NCI-H1105 (cell line): ENCODE data around the gene SARS1.
A peak's percentile ranks its signal among the peaks of the same experiment; 100 is the strongest.
"Not testable (repeated sequence)": the region's sequence is repeated elsewhere in the genome, so short reads cannot be mapped to it uniquely, and the experiment has no call there.

Source experiments
- DNase-seq: peaks from one replicate; lab custom pipeline; 2025; lab: John Stamatoyannopoulos, UW

The SARS1 gene, protein sequence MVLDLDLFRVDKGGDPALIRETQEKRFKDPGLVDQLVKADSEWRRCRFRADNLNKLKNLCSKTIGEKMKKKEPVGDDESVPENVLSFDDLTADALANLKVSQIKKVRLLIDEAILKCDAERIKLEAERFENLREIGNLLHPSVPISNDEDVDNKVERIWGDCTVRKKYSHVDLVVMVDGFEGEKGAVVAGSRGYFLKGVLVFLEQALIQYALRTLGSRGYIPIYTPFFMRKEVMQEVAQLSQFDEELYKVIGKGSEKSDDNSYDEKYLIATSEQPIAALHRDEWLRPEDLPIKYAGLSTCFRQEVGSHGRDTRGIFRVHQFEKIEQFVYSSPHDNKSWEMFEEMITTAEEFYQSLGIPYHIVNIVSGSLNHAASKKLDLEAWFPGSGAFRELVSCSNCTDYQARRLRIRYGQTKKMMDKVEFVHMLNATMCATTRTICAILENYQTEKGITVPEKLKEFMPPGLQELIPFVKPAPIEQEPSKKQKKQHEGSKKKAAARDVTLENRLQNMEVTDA

GRCh38 chr1:109213824-109214693 is at the start of gene SARS1:
Gene SARS1 (plus strand): TSS chr1:109213918. CDS start chr1:109213993, 75 bp downstream.
- DNase-seq = peak; percentile 88

DNA sequence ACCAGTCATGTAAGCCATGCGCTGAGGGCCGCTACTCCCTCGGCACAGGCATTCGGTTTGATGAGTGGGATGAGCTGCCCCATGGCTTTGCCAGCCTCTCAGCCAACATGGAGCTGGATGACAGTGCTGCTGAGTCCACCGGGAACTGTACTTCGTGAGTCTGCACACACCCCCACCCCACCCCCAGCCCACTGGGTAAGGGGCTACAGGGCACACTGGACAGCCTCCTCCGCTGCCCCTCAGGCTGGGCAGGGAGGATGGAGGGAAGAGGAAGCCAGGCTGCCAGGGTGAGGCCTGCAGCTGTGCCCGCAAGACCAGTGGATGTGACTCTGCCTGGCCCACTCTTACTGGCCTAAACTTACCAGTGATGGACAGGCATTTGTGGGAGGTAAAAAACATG is 49.2 kb upstream of the SARS1 start:
- no peak for DNase-seq

DNA sequence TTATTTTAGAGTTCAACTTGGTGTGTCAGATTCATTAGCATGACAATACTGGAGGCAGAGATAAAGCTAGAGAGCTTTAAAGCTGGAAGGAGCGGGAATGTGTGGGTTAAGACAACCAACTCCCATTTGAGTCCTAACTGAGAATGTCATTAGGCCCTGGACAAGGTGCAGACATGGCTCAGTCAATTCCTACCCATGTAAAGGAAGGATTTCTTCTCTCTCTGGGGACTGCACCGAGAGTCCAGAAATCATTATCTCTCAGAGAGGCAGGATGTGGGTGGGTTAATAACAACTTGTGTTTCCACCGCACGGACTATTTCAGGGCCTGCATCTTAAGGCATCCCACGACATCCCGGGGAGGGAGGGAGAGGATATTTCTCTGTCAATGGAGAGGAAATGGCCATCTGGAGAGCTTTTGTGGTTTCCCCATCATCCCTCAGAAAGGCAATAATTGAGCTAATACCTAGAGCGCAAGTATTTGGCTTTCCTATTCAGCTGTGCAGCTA is 46.7 kb upstream of the SARS1 start:
- no peak for DNase-seq

GRCh38 chr1:109170035-109170764 is 43.5 kb upstream of the SARS1 start:
- no peak for DNase-seq

- DNase-seq = no peak
These were observed 42.1 kb upstream of the SARS1 start for GRCh38 chr1:109171646-109172045.

DNA sequence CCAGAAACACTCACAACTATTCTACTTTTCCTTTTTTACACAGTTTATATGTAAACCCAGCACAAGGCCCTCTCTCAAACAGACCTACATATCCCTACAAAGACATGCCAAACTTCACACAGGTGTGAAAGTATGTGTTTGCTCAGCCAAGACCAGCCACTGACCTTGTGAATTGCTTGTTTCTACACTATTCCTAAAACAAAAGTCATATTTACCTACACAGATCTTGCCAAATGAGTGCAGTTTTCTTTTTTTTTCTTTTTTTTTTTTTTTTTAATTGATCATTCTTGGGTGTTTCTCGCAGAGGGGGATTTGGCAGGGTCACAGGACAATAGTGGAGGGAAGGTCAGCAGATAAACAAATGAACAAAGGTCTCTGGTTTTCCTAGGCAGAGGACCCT is 37.4 kb upstream of the SARS1 start:
- not testable (repeated sequence) for DNase-seq

GRCh38 chr1:109180715-109181084 is 33.0 kb upstream of the SARS1 start:
- DNase-seq = not testable (repeated sequence)

DNA sequence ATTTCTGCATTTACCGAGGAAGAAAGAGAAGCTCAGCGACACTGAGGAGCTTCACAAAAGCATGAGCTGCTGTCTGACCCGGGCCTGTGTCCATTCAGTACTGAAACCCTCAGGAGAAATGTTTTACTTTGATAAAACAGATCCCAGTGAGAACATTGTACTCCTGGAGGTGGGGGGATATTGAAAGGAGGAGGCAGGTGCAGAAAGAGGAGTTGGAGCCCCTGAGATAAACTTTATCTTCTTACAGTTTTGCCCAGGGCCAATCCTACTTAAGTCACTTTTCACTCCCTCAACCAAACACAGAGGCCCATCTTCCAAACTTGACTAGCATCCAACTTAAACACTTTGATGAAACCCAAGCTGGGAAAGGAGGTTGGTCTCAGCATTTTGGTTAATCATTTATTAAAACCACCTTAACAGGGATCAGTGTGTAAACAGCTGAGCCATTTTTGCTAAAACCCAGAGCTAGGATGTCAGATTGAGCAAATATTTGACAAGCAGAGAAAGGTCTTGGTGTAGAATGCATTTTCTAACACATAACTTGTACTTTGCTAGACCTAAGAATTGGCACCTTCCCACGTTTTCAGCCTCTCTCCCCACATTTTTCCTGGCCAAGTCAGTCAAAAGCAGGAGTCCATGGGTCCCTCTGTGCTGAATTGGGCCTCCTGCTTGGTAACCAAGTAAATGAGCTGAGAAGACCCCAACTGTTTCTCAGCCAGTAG is 32.5 kb upstream of the SARS1 start:
- no peak for DNase-seq

- no peak for DNase-seq
These were observed 31.9 kb upstream of the SARS1 start for GRCh38 chr1:109181807-109182163.

- DNase-seq = no peak
These were observed 30.5 kb upstream of the SARS1 start for GRCh38 chr1:109183058-109183738.

DNA sequence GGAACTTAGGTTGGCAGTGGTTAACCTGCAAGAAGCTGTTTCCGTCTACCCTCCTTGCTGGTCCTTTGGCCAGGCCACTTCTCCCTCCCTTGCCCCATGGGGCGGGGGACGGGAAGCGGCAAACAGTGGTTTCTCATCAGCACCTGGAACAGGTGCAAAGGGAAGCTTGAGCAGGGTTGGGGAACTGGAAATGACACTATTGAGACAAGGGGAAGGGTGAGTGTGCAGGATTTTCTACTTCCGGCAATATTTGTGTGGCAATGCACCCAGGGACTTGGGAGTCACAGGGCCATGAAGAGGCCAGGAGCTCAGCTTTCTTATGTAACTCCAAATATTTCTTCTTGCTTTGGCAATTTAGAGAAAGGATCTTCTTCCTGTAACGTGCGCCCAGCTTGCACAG is 29.0 kb upstream of the SARS1 start:
- DNase-seq = no peak

DNA sequence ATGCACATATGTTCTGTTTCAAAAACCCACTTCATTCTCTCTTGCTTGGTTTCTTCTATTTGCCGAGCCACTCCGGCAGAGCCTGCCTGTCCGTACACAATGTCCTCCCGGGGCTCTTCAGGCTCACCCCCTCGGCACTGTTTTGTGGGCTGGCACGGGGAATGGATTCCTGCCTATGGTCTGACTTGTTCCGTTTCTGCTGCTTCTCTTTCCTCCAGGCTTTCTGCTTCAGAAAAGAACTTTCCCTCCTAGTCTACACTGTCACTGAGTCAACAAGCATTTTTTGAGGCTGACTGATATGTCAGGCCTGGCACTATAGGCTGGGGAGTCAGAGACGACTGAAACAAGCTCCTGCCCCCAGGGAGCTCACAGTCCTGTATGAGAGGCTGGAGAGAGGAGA is 28.4 kb upstream of the SARS1 start:
- DNase-seq = no peak

GRCh38 chr1:109185990-109186732 is 27.6 kb upstream of the SARS1 start:
- DNase-seq = no peak

- no peak for DNase-seq
These were observed 27.0 kb upstream of the SARS1 start for GRCh38 chr1:109186733-109187086.

- DNase-seq = no peak
These were observed 26.6 kb upstream of the SARS1 start for GRCh38 chr1:109187127-109187526.

GRCh38 chr1:109188200-109188599 is 25.5 kb upstream of the SARS1 start:
- no peak for DNase-seq

GRCh38 chr1:109188781-109189180 is 24.9 kb upstream of the SARS1 start:
- no peak for DNase-seq

GRCh38 chr1:109190189-109190588 is 23.5 kb upstream of the SARS1 start:
- DNase-seq = no peak

DNA sequence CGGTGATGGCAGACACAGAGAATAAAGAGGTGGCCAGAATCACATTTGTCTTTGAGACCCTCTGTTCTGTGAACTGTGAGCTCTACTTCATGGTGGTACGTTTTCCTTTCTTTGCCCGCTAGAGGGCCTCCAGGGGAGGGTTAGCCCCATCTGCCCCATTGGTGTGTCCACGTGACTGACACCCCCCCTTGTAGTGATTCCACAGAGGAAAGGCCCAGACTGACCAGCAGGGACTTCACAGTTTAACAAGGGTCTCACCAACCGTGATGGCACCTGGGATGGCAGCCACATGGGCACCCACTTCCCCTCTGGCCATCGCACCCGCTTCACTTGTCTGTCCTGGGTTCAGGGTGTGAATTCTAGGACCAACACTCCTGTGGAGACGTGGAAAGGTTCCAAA is 22.3 kb upstream of the SARS1 start:
- no peak for DNase-seq

DNA sequence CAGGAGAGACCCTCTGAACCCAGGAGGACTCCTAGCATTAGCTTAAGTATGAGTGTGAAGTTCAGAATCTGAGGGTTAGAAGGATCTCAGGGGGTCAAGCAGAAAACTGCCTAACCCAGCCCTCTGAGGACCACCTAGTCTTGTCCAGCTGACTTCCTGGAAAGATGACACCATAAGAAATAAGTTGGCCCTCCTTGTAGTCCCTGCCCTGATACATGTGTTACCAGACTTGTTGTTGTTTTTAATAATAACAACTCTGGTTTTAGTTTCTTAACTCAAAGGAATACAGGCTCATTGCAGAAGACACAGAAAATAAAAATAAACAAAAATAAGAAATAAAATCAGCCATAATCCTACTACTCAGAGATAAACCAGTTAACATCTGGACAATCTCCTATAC is 21.8 kb upstream of the SARS1 start:
- no peak for DNase-seq
